ENCODE data around the gene IRS1.

IRS1 gene

DNA sequence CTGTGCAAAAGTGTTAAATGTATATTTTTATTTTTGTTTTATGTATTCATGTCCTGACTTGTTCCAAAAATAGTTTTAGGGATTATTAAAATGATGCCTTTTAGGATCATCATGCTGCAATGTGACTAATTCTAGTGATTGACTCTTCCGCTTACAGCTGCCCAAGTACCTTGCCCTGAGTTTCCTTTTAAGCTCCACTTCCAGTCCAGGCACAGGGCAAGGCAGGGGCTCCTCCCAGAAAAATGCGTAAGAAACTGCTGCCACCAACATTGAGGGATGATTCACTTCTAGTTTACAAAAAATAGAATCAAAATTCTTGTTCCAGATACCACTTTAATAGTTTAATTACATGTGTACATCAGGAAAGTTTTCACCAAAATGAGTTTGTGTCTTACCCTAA lies 116.4 kb downstream of the IRS1 start:
- DNase-seq: no peak

All from NCI-H1092 treated with DMSO at 0.1 percent for 48 hours (cell line).